CD4-positive, alpha-beta T cell (primary cell): Measurements from ENCODE around the gene PROCA1. TPM values are rescaled to one million over a fixed set of nuclear protein-coding genes. Genes with fewer than 3 reads are reported as not detected.

Source experiments
- ATAC-seq: fragments of 200-7000 bp; cut with Tn5 transposase; one replicate; pipeline ENCODE4 v1.10.0; 2022; ENCODE audit warnings: mild to moderate bottlenecking; ENCODE audit not compliant: poor library complexity
- CTCF ChIA-PET: fragments of 350-600 bp; sonication (Branson Sonifier 250); formaldehyde crosslinking; loops from one replicate; lab custom pipeline; 2021; ENCODE audit warnings: antibody characterized with exemption, inconsistent platforms; lab: Charles Lee
- POLR2A ChIA-PET: fragments of 350-600 bp; sonication (Branson Sonifier 250); formaldehyde crosslinking; loops from one replicate; lab custom pipeline; 2021; ENCODE audit warnings: antibody characterized with exemption, inconsistent platforms; lab: Charles Lee
- DNase-seq, 14 experiments: peaks; one replicate each; pipeline ENCODE4 v3.0.0-alpha.2; 2013 to 2020; ENCODE audit warnings: mixed read lengths in 2 of 14
- H3K27ac ChIP-seq, 2 donors: one replicate each; pipeline versions ENCODE4 v1.5.1 to v1.7.0; 2013; ENCODE audit warnings: low read length in 2 of 2, low read depth in 1 of 2, mild to moderate bottlenecking in 1 of 2
- H3K27me3 ChIP-seq, 2 experiments: 1 replicate in 1 of 2; 2 replicates in 1 of 2; pipeline versions ENCODE4 v1.6.1 to v1.7.0; 2013; ENCODE audit warnings: low read length in 2 of 2, control low read depth in 1 of 2, mild to moderate bottlenecking in 1 of 2, moderate library complexity in 1 of 2; ENCODE audit not compliant: insufficient read depth in 2 of 2, control insufficient read depth in 1 of 2
- H3K36me3 ChIP-seq: one replicate; pipeline ENCODE4 v1.6.1; 2013; ENCODE audit warnings: low read length, control low read depth; ENCODE audit not compliant: insufficient read depth
- H3K4me1 ChIP-seq: one replicate; pipeline ENCODE4 v1.6.1; 2013; ENCODE audit warnings: low read length, control low read depth; ENCODE audit not compliant: insufficient read depth
- H3K4me3 ChIP-seq: one replicate; pipeline ENCODE4 v1.5.1; 2013; ENCODE audit warnings: mild to moderate bottlenecking, low read length, moderate library complexity
- H3K9me3 ChIP-seq, 2 experiments: 1 replicate in 1 of 2; 2 replicates in 1 of 2; pipeline versions ENCODE4 v1.6.1 to v1.7.0; 2013; ENCODE audit warnings: low read length in 2 of 2, mild to moderate bottlenecking in 2 of 2, control low read depth in 1 of 2, moderate library complexity in 1 of 2; ENCODE audit not compliant: control insufficient read depth in 1 of 2, insufficient read depth in 1 of 2
- H3K27ac Mint-ChIP-seq: one replicate; pipeline ENCODE4 v1.8.0; 2020; ENCODE audit warnings: mixed read lengths
- H3K27me3 Mint-ChIP-seq: one replicate; pipeline ENCODE4 v1.8.0; 2021; ENCODE audit warnings: mixed read lengths
- H3K36me3 Mint-ChIP-seq: one replicate; pipeline ENCODE4 v1.8.0; 2021; ENCODE audit warnings: low read depth, mixed read lengths
- H3K4me1 Mint-ChIP-seq: one replicate; pipeline ENCODE4 v1.8.0; 2021; ENCODE audit warnings: low read depth, mixed read lengths
- H3K4me3 Mint-ChIP-seq: one replicate; pipeline ENCODE4 v1.8.0; 2020; ENCODE audit warnings: mild to moderate bottlenecking, mixed read lengths
- H3K9me3 Mint-ChIP-seq: one replicate; pipeline ENCODE4 v1.8.0; 2020; ENCODE audit warnings: mixed read lengths
- intact Hi-C, 2 experiments: fragments of 100-400 bp; cut with DNase I in 1 of 2; cut with micrococcal nuclease in 1 of 2; formaldehyde crosslinking; loops; one replicate each; pipeline versions ENCODE4 v1.15.1 to v1.9.0; 2023 to 2025; cut with DNase I, micrococcal nuclease
- total RNA-seq, 174 experiments: library from RNA in 2 of 174; stranded (reverse) in 2 of 174; gene quantifications; one replicate each; pipeline ENCODE4 v1.2.3 and lab custom pipeline; 2021 to 2026
- TF ChIP-seq, protein P1 (sequence below): fragments of 200-600 bp; IDR thresholded peaks from one replicate; pipeline ENCODE4 v1.8.0; 2022; ENCODE audit warnings: antibody characterized with exemption, mild to moderate bottlenecking

Gene PROCA1
- total RNA-seq, 2 experiments from 2014 or later = 3.5 to 4.1 TPM

GRCh38 chr17:28710861-28711722 is 596 bp downstream of the PROCA1 start:
- intact Hi-C loops = loop anchor here (5.0 to 10.0 kb wide), 3 partner anchors 49 to 356 kb away; partner anchors contain the start of genes BLTP2 (in 2 of the 2), POLDIP2 (in 1 of the 2), SDF2 (in 1 of the 2) and SUPT6H (in 1 of the 2)
- no peaks in the 10 kb centered on the region for H3K36me3 Mint-ChIP-seq

GRCh38 chr17:28707339-28707720 is 4.4 kb downstream of the PROCA1 start:
- H3K9me3 Mint-ChIP-seq = no peaks in the 10 kb centered on the region
- intact Hi-C loops = no loop called here
- TF ChIP-seq, protein P1, sequence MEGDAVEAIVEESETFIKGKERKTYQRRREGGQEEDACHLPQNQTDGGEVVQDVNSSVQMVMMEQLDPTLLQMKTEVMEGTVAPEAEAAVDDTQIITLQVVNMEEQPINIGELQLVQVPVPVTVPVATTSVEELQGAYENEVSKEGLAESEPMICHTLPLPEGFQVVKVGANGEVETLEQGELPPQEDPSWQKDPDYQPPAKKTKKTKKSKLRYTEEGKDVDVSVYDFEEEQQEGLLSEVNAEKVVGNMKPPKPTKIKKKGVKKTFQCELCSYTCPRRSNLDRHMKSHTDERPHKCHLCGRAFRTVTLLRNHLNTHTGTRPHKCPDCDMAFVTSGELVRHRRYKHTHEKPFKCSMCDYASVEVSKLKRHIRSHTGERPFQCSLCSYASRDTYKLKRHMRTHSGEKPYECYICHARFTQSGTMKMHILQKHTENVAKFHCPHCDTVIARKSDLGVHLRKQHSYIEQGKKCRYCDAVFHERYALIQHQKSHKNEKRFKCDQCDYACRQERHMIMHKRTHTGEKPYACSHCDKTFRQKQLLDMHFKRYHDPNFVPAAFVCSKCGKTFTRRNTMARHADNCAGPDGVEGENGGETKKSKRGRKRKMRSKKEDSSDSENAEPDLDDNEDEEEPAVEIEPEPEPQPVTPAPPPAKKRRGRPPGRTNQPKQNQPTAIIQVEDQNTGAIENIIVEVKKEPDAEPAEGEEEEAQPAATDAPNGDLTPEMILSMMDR = no peak
- H3K27me3 Mint-ChIP-seq = no peaks in the 10 kb centered on the region
- CTCF ChIA-PET = no interaction called here
- peak overlapping the region; percentile 38 for H3K27ac Mint-ChIP-seq
- peaks cover 19% of the 10 kb centered on the region for H3K36me3 Mint-ChIP-seq
- no peaks in the 10 kb centered on the region for H3K9me3 ChIP-seq
- H3K4me3 ChIP-seq = no peak overlapping the region
- ATAC-seq (no peak), DNase-seq (no peak)
- POLR2A ChIA-PET = interaction anchor here (1.2 to 1.5 kb wide), 2 partner anchors 13 to 62 kb away, joined by 3 to 7 read pairs; partner anchors contain the start of genes BLTP2 and RPL23A
- H3K27ac ChIP-seq = no peak overlapping the region
- peaks cover 15% of the 10 kb centered on the region for H3K4me1 Mint-ChIP-seq
- H3K27me3 ChIP-seq = no peaks in the 10 kb centered on the region
- peaks cover 13% of the 10 kb centered on the region for H3K36me3 ChIP-seq
- peak overlapping the region; percentile 36 for H3K4me3 Mint-ChIP-seq
- H3K4me1 ChIP-seq = peaks cover 15% of the 10 kb centered on the region

More at GRCh38 chr17:28710861-28711722, 596 bp downstream of the PROCA1 start:
- DNase-seq = peak; percentile 78 to 93 (median 86)
- H3K27me3 ChIP-seq = peaks cover 4 to 5% of the 10 kb centered on the region in 2 experiments
- peak overlapping the region; percentile 87 for H3K27ac Mint-ChIP-seq
- ATAC-seq = peak; percentile 92
- ChIA-PET POLR2A (interaction anchor here (0.7 to 4.6 kb wide), 20 partner anchors 9 to 583 kb away, joined by 3 to 110 read pairs (median 5); partner anchors contain the start of genes BLTP2, FLOT2, IFT20 and NEK8), CTCF (interaction anchor here (0.6 to 3.6 kb wide), 8 partner anchors 9 to 243 kb away, joined by 3 to 24 read pairs (median 7); partner anchors contain the start of genes NEK8, RPL23A, SDF2 and SUPT6H)
- H3K9me3 ChIP-seq = no peaks in the 10 kb centered on the region
- TF ChIP-seq, protein P1 = no peak
- H3K27ac ChIP-seq = peak overlapping the region; percentile 68 to 73
- H3K27me3 Mint-ChIP-seq = peaks cover 17% of the 10 kb centered on the region
- H3K4me3 Mint-ChIP-seq = peak overlapping the region; percentile 94
- H3K4me1 ChIP-seq = peaks cover 18% of the 10 kb centered on the region
- peak overlapping the region; percentile 72 for H3K4me3 ChIP-seq
- H3K36me3 ChIP-seq = no peaks in the 10 kb centered on the region
- H3K9me3 Mint-ChIP-seq = no peaks in the 10 kb centered on the region
- peaks cover 20% of the 10 kb centered on the region for H3K4me1 Mint-ChIP-seq

- Histone ChIP-seq H3K36me3 (peaks cover 19% of the 10 kb centered on the region), H3K9me3 (no peaks in the 10 kb centered on the region), H3K27me3 (no peaks in the 10 kb centered on the region), H3K27ac (no peak overlapping the region), H3K4me1 (peaks cover 8% of the 10 kb centered on the region), H3K4me3 (no peak overlapping the region)
- intact Hi-C loops = no loop called here
- Mint-ChIP-seq H3K4me1 (peaks cover 11% of the 10 kb centered on the region), H3K36me3 (peaks cover 25% of the 10 kb centered on the region), H3K9me3 (no peaks in the 10 kb centered on the region), H3K4me3 (peak overlapping the region; percentile 36), H3K27me3 (no peaks in the 10 kb centered on the region), H3K27ac (peak overlapping the region; percentile 38)
- no peak for ATAC-seq
- ChIA-PET CTCF (interaction anchor here (0.6 kb wide), 1 partner anchor 1018 kb away, joined by 3 read pairs; no protein-coding TSS in a partner anchor), POLR2A (interaction anchor here (1.2 to 1.5 kb wide), 2 partner anchors 13 to 62 kb away, joined by 3 to 7 read pairs; partner anchors contain the start of genes BLTP2 and RPL23A)
- TF ChIP-seq, protein P1 = no peak
- DNase-seq = no peak
Observed at GRCh38 chr17:28706471-28707338, 5.0 kb downstream of the PROCA1 start.
